SU-DHL-6 (cell line): Measurements from ENCODE around the gene ADGRG7.

ENCODE experiments used
- H2AFZ ChIP-seq: fragments of 200-600 bp; sonication (generic); 2 replicates; pipeline ENCODE4 v1.6.1; 2014; ENCODE audit warnings: low read depth, mild to moderate bottlenecking, moderate library complexity, mixed read lengths, antibody characterized with exemption, low read length; ENCODE audit not compliant: severe bottlenecking
- H3F3A ChIP-seq: fragments of 200-600 bp; shearing (Covaris generic); 2 replicates; pipeline ENCODE4 v1.6.0; 2016; ENCODE audit warnings: antibody characterized with exemption, mild to moderate bottlenecking; ENCODE audit not compliant: insufficient read depth
- H3K27ac ChIP-seq: fragments of 200-600 bp; sonication (generic); 2 replicates; pipeline ENCODE4 v1.5.1; 2016; ENCODE audit warnings: low read depth, mild to moderate bottlenecking, low read length, moderate library complexity, mixed read lengths
- H3K27me3 ChIP-seq: fragments of 200-600 bp; sonication (generic), shearing (Covaris generic); 2 replicates; pipeline ENCODE4 v1.6.0; 2014; ENCODE audit warnings: mild to moderate bottlenecking, low read length
- H3K36me3 ChIP-seq: fragments of 200-600 bp; sonication (generic); 2 replicates; pipeline ENCODE4 v1.6.1; 2014; ENCODE audit warnings: mild to moderate bottlenecking, low read length, mixed read lengths
- H3K4me2 ChIP-seq: fragments of 300-600, 200-600 bp; shearing (Covaris generic), sonication (generic); 2 replicates; pipeline ENCODE4 v1.6.0; 2014; ENCODE audit warnings: low read length, low read depth, mild to moderate bottlenecking; ENCODE audit not compliant: poor library complexity, severe bottlenecking
- H3K4me3 ChIP-seq: fragments of 200-600 bp; sonication (generic); 2 replicates; pipeline ENCODE4 v1.5.1; 2014; ENCODE audit warnings: antibody characterized with exemption, low read length, mild to moderate bottlenecking, mixed read lengths; ENCODE audit not compliant: insufficient read depth, poor library complexity, severe bottlenecking
- H3K79me2 ChIP-seq: fragments of 200-600 bp; sonication (generic); 2 replicates; pipeline ENCODE4 v1.6.1; 2014; ENCODE audit warnings: mild to moderate bottlenecking, low read length, moderate library complexity; ENCODE audit not compliant: insufficient read depth
- H3K9ac ChIP-seq: fragments of 200-600 bp; sonication (generic); 2 replicates; pipeline ENCODE4 v1.7.0; 2014; ENCODE audit warnings: mild to moderate bottlenecking, low read length
- H3K9me2 ChIP-seq: fragments of 200-600 bp; sonication (generic); replicated peaks from 2 replicates; pipeline ENCODE4 v1.6.1; 2014; ENCODE audit warnings: low read length; ENCODE audit not compliant: insufficient read depth
- H3K9me3 ChIP-seq: fragments of 200-600 bp; sonication (generic); 2 replicates; pipeline ENCODE4 v1.6.1; 2014; ENCODE audit warnings: low read length, mixed read lengths; ENCODE audit not compliant: insufficient read depth
- H4K20me1 ChIP-seq: fragments of 200-600 bp; sonication (generic); 2 replicates; pipeline ENCODE4 v1.6.1; 2014; ENCODE audit warnings: low read depth, mild to moderate bottlenecking, antibody characterized with exemption, low read length, moderate library complexity, mixed read lengths
- EZH2phosphoT487 ChIP-seq: fragments of 200-600 bp; sonication (generic), shearing (Covaris generic); conservative IDR thresholded peaks from 2 replicates; pipeline ENCODE4 v1.6.1; 2018; ENCODE audit warnings: mild to moderate bottlenecking, antibody characterized with exemption, low read length, moderate library complexity, mixed read lengths
- TF ChIP-seq, protein P1 (sequence below): fragments of 200-600 bp; sonication (generic); IDR thresholded peaks from one replicate; pipeline ENCODE4 v1.5.1; 2017; ENCODE audit warnings: antibody characterized with exemption, mild to moderate bottlenecking, low read length, moderate library complexity; ENCODE audit not compliant: insufficient read depth, poor library complexity, severe bottlenecking

The ADGRG7 gene

DNA sequence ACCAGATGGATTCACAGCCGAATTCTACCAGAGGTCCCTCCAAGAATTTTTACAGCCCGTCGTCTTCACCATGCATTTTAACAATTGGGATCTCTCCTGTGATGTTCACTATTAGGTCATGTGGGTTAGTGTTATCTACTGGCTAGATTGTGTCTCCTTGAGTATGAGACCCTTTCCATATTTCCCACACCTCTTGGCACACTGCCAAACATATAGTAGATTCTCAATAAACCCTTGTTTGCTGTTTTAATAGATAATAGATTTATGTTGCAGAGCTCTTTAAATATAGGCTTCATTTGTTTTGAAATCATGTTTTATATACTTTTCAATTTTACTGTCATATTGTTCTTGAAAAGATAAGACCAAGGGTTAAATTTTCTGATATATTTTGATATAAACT is 34.9 kb upstream of the ADGRG7 start:
- Histone ChIP-seq H3K9me3 (no peaks in the 10 kb centered on the region), H3K79me2 (no peaks in the 10 kb centered on the region), H3K4me3 (no peak overlapping the region), H3K27ac (no peak overlapping the region), H3K4me2 (no peak overlapping the region), H3K9ac (no peak overlapping the region), H4K20me1 (no peaks in the 10 kb centered on the region), H3K9me2 (no peaks in the 10 kb centered on the region), H3F3A (no peaks in the 10 kb centered on the region), H3K27me3 (no peaks in the 10 kb centered on the region), H2AFZ (no peak overlapping the region), H3K36me3 (no peaks in the 10 kb centered on the region)
- TF ChIP-seq EZH2phosphoT487 = no peak
- TF ChIP-seq, protein P1, sequence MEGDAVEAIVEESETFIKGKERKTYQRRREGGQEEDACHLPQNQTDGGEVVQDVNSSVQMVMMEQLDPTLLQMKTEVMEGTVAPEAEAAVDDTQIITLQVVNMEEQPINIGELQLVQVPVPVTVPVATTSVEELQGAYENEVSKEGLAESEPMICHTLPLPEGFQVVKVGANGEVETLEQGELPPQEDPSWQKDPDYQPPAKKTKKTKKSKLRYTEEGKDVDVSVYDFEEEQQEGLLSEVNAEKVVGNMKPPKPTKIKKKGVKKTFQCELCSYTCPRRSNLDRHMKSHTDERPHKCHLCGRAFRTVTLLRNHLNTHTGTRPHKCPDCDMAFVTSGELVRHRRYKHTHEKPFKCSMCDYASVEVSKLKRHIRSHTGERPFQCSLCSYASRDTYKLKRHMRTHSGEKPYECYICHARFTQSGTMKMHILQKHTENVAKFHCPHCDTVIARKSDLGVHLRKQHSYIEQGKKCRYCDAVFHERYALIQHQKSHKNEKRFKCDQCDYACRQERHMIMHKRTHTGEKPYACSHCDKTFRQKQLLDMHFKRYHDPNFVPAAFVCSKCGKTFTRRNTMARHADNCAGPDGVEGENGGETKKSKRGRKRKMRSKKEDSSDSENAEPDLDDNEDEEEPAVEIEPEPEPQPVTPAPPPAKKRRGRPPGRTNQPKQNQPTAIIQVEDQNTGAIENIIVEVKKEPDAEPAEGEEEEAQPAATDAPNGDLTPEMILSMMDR = no peak

DNA sequence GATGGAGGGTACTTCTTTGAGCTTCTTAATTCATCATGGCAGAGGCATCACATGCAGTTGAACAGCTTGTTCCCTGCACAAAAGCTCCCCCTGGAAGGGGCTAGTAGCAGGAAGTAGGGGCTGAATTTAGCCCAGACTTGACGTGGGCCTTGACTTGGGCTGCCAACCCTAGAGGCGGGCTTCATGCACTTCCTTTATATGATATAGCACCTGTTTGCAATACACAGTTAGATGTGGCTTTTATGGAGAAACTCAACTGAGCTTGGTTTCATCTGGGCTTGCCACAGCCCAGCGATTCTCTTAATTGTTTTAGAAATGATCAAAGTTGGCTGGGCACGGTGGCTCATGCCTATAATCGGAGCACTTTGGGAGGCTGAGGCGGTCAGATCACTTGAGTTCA is 33.7 kb upstream of the ADGRG7 start:
- no peaks in the 10 kb centered on the region for H3K9me2 ChIP-seq
- no peaks in the 10 kb centered on the region for H3F3A ChIP-seq
- H3K9me3 ChIP-seq = no peaks in the 10 kb centered on the region
- H3K79me2 ChIP-seq = no peaks in the 10 kb centered on the region
- H3K9ac ChIP-seq = no peak overlapping the region
- no peak for TF ChIP-seq EZH2phosphoT487
- TF ChIP-seq, protein P1 = no peak
- no peak overlapping the region for H3K4me2 ChIP-seq
- no peak overlapping the region for H3K27ac ChIP-seq
- no peaks in the 10 kb centered on the region for H4K20me1 ChIP-seq
- no peaks in the 10 kb centered on the region for H3K36me3 ChIP-seq
- H3K27me3 ChIP-seq = no peaks in the 10 kb centered on the region
- no peak overlapping the region for H2AFZ ChIP-seq
- H3K4me3 ChIP-seq = no peak overlapping the region

DNA sequence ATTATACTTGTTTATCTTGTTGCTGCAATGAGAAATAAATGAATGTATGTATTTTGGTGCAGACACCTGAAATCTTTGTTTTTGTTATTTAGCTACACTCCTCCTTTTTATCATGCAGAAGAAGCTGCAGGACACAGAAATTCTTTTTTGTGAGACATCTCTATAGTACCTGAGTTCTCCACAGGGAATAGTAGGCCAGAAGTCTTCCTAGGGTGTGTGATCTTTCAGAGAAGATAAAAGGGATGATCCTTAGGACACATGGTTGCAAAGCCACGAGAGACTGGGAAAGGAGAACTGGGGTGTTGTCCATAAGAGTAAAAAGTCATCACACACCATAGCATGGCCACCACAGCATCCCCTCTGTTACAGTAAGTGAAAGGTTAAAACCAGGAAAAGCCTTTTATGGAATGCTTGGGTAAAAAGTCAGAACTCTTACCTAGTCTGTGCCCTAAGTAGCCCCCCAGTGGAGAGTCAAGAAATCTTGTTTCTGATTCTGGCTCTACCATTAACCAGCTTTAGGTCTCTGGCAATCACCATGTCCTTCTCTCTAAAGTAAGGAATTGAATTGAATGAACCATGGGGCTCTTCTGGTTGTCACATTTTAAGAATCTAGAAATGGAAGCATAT is 31.9 kb upstream of the ADGRG7 start:
- Histone ChIP-seq H3K9me2 (no peaks in the 10 kb centered on the region), H4K20me1 (no peaks in the 10 kb centered on the region), H3K9ac (no peak overlapping the region), H3K36me3 (no peaks in the 10 kb centered on the region), H3K27ac (no peak overlapping the region), H3F3A (no peaks in the 10 kb centered on the region), H3K9me3 (no peaks in the 10 kb centered on the region), H3K4me3 (no peak overlapping the region), H3K4me2 (no peak overlapping the region), H3K79me2 (no peaks in the 10 kb centered on the region), H3K27me3 (no peaks in the 10 kb centered on the region), H2AFZ (no peak overlapping the region)
- no peak for TF ChIP-seq EZH2phosphoT487
- TF ChIP-seq, protein P1 = no peak
